H1 (cell line): ENCODE data around the gene ZCCHC3. TPM values are rescaled to one million over a fixed set of nuclear protein-coding genes. Genes with fewer than 3 reads are reported as not detected.

ENCODE experiments used
- CTCF ChIA-PET: fragments of 300-600 bp; sonication (Branson Sonifier 250); formaldehyde crosslinking; loops from one replicate; lab custom pipeline; 2021; ENCODE audit not compliant: partially characterized antibody; lab: Charles Lee
- POLR2A ChIA-PET: fragments of 300-600 bp; sonication (Branson Sonifier 250); formaldehyde crosslinking; loops from one replicate; lab custom pipeline; 2021; ENCODE audit warnings: inconsistent platforms; ENCODE audit not compliant: partially characterized antibody; lab: Charles Lee
- DNase-seq, 2 experiments: peaks; one replicate each; pipeline versions ENCODE4 v3.0.0 to v3.0.0-alpha.2; 2010 to 2022; ENCODE audit warnings: low spot score in 2 of 2, low read depth in 1 of 2, mixed read lengths in 1 of 2
- FAIRE-seq: peaks from 2 replicates; lab custom pipeline; 2011; peaks lifted over from hg19 to GRCh38; lab: Jason Lieb, UNC
- H2AFZ ChIP-seq: 2 replicates; pipeline ENCODE4 v1.8.1; 2012; ENCODE audit warnings: low read length, inconsistent platforms
- H2AK5ac ChIP-seq: 2 replicates; pipeline ENCODE4 v1.6.1; 2013; ENCODE audit warnings: low read depth, low read length
- H2BK120ac ChIP-seq: replicated peaks from 2 replicates; pipeline ENCODE3; 2013; ENCODE audit warnings: low read depth, low read length, inconsistent platforms
- H2BK12ac ChIP-seq: 2 replicates; pipeline ENCODE4 v1.6.1; 2013; ENCODE audit warnings: low read depth, low read length
- H2BK15ac ChIP-seq: 2 replicates; pipeline ENCODE4 v1.6.1; 2013; ENCODE audit warnings: low read length
- H2BK20ac ChIP-seq: 2 replicates; pipeline ENCODE4 v1.6.1; 2013; ENCODE audit warnings: low read length
- H2BK5ac ChIP-seq: 2 replicates; pipeline ENCODE4 v1.6.1; 2013; ENCODE audit warnings: low read depth, low read length
- H3K14ac ChIP-seq: 2 replicates; pipeline ENCODE4 v1.6.1; 2013; ENCODE audit warnings: inconsistent platforms; ENCODE audit not compliant: insufficient read length
- H3K18ac ChIP-seq: 2 replicates; pipeline ENCODE4 v1.6.1; 2013; ENCODE audit warnings: low read length; ENCODE audit errors: extremely low read depth
- H3K23ac ChIP-seq: 2 replicates; pipeline ENCODE4 v1.6.1; 2013; ENCODE audit warnings: inconsistent platforms; ENCODE audit not compliant: insufficient read length
- H3K23me2 ChIP-seq: 2 replicates; pipeline ENCODE4 v1.6.1; 2013; ENCODE audit warnings: low read depth, low read length
- H3K27ac ChIP-seq: 2 replicates; pipeline ENCODE4 v1.6.1; 2011; ENCODE audit warnings: low read depth, low read length, inconsistent platforms
- H3K27me3 ChIP-seq, 4 experiments: replicated peaks in 1 of 4; 1 replicate in 1 of 4; 2 replicates in 3 of 4; pipeline versions ENCODE4 v1.6.1 to v1.8.1; 2011 to 2013; ENCODE audit warnings: low read length in 3 of 4, mild to moderate bottlenecking in 3 of 4, inconsistent platforms in 2 of 4, mixed read lengths in 2 of 4, moderate library complexity in 1 of 4; ENCODE audit not compliant: control insufficient read depth in 3 of 4, insufficient read depth in 3 of 4; ENCODE audit errors: extremely low read depth in 1 of 4
- H3K36me3 ChIP-seq, 4 experiments: 2 replicates each; pipeline versions ENCODE4 v1.6.1 to v1.8.1; 2011 to 2013; ENCODE audit warnings: mild to moderate bottlenecking in 4 of 4, low read length in 3 of 4, moderate library complexity in 2 of 4, control low read depth in 1 of 4, inconsistent platforms in 1 of 4; ENCODE audit not compliant: insufficient read depth in 4 of 4, control insufficient read depth in 2 of 4
- H3K4ac ChIP-seq: replicated peaks from 2 replicates; pipeline ENCODE3; 2013; ENCODE audit warnings: low read length, low read depth, mixed read lengths, inconsistent platforms; ENCODE audit not compliant: insufficient read length
- H3K4me1 ChIP-seq, 4 experiments: replicated peaks in 1 of 4; 1 replicate in 1 of 4; 2 replicates in 3 of 4; pipeline versions ENCODE4 v1.6.1 to v1.8.1; 2011 to 2013; ENCODE audit warnings: low read length in 3 of 4, inconsistent platforms in 2 of 4, mixed read lengths in 1 of 4; ENCODE audit not compliant: insufficient read depth in 4 of 4, control insufficient read depth in 3 of 4
- H3K4me2 ChIP-seq, 2 experiments: 2 replicates each; pipeline versions ENCODE4 v1.6.1 to v1.8.1; 2011 to 2013; ENCODE audit warnings: low read depth in 2 of 2, low read length in 2 of 2, control low read depth in 1 of 2, inconsistent platforms in 1 of 2, mild to moderate bottlenecking in 1 of 2; ENCODE audit not compliant: insufficient read depth in 1 of 2
- H3K4me3 ChIP-seq, 4 experiments: fragments of 200-600, 300-600 bp in 1 of 4; sonication (generic), shearing (Covaris generic), sonication (Bioruptor Twin) in 1 of 4; 2 replicates each; pipeline versions ENCODE4 v1.5.1 to v1.8.1; 2011 to 2016; ENCODE audit warnings: low read length in 4 of 4, low read depth in 3 of 4, control low read depth in 2 of 4, inconsistent platforms in 2 of 4, mild to moderate bottlenecking in 2 of 4, mixed read lengths in 1 of 4, moderate library complexity in 1 of 4; ENCODE audit not compliant: insufficient read depth in 2 of 4; ENCODE audit errors: extremely low read depth in 1 of 4
- H3K56ac ChIP-seq: replicated peaks from 2 replicates; pipeline ENCODE3; 2013; ENCODE audit warnings: low read depth, mild to moderate bottlenecking, mixed read lengths, low read length, inconsistent platforms; ENCODE audit not compliant: insufficient read length
- H3K79me1 ChIP-seq: 2 replicates; pipeline ENCODE4 v1.6.1; 2013; ENCODE audit warnings: low read depth, low read length, control low read depth
- H3K79me2 ChIP-seq, 2 experiments: 2 replicates each; pipeline versions ENCODE4 v1.6.1 to v1.8.1; 2012 to 2013; ENCODE audit warnings: low read length in 2 of 2, mild to moderate bottlenecking in 2 of 2, inconsistent platforms in 1 of 2; ENCODE audit not compliant: insufficient read depth in 2 of 2, control insufficient read depth in 1 of 2
- H3K9ac ChIP-seq, 4 experiments: replicated peaks in 1 of 4; 1 replicate in 1 of 4; 2 replicates in 3 of 4; pipeline versions ENCODE4 v1.6.1 to v1.8.1; 2011 to 2013; ENCODE audit warnings: low read depth in 3 of 4, low read length in 3 of 4, control low read depth in 2 of 4, mild to moderate bottlenecking in 2 of 4, moderate library complexity in 2 of 4, inconsistent platforms in 1 of 4; ENCODE audit errors: extremely low read depth in 1 of 4
- H3K9me3 ChIP-seq, 2 experiments: 2 replicates each; pipeline versions ENCODE4 v1.6.1 to v1.8.1; 2012 to 2013; ENCODE audit warnings: mild to moderate bottlenecking in 2 of 2, moderate library complexity in 2 of 2, control low read depth in 1 of 2, inconsistent platforms in 1 of 2, low read depth in 1 of 2, low read length in 1 of 2, mixed read lengths in 1 of 2; ENCODE audit not compliant: insufficient read depth in 2 of 2
- H4K20me1 ChIP-seq, 2 experiments: replicated peaks in 1 of 2; 2 replicates each; pipeline versions ENCODE3 to v1.8.1; 2011 to 2013; ENCODE audit warnings: inconsistent platforms in 2 of 2, low read length in 2 of 2, mild to moderate bottlenecking in 1 of 2; ENCODE audit not compliant: insufficient read depth in 2 of 2, control insufficient read depth in 1 of 2
- H4K5ac ChIP-seq: 2 replicates; pipeline ENCODE4 v1.6.1; 2013; ENCODE audit warnings: low read length, low read depth, mixed read lengths, inconsistent platforms; ENCODE audit not compliant: insufficient read length
- H4K8ac ChIP-seq: 2 replicates; pipeline ENCODE4 v1.8.0; 2013; ENCODE audit warnings: mild to moderate bottlenecking, moderate library complexity, low read length, inconsistent platforms; ENCODE audit not compliant: insufficient read depth; ENCODE audit errors: extremely low read depth
- H4K91ac ChIP-seq: replicated peaks from 2 replicates; pipeline ENCODE3; 2013; ENCODE audit warnings: low read length, mixed read lengths, inconsistent platforms; ENCODE audit not compliant: insufficient read length
- BRCA1 ChIP-seq: IDR thresholded peaks from 2 replicates; pipeline ENCODE4 v1.6.1; 2012; ENCODE audit warnings: low read depth, low read length, improper control_type of control experiment
- CHD1 ChIP-seq: IDR thresholded peaks from 2 replicates; pipeline ENCODE4 v1.6.1; 2012; ENCODE audit warnings: low read depth, low read length, improper control_type of control experiment
- CTBP2 ChIP-seq: IDR thresholded peaks from 2 replicates; pipeline ENCODE4 v1.7.0; 2011; ENCODE audit warnings: borderline replicate concordance, mild to moderate bottlenecking, moderate library complexity, mixed read lengths, low read length; ENCODE audit not compliant: insufficient read depth, insufficient read length
- MAFK ChIP-seq: IDR thresholded peaks from 2 replicates; pipeline ENCODE4 v1.6.1; 2012; ENCODE audit warnings: low read depth, mild to moderate bottlenecking, improper control_type of control experiment, low read length
- PHF8 ChIP-seq: fragments of 200-600 bp; sonication (generic); conservative IDR thresholded peaks from 2 replicates; pipeline ENCODE4 v1.7.1; 2012; ENCODE audit warnings: low read depth, mild to moderate bottlenecking, inconsistent platforms, low read length, moderate library complexity
- ZNF274 ChIP-seq: IDR thresholded peaks from 2 replicates; pipeline ENCODE4 v1.7.0; 2012; ENCODE audit warnings: low read length, borderline replicate concordance; ENCODE audit errors: extremely low read depth
- polyA plus RNA-seq, 7 experiments: library from polyadenylated mRNA; depleted of rRNA in 3 of 7; stranded (reverse) in 5 of 7; unstranded in 2 of 7; fragments of >200 nt in 5 of 7; fragments of 200-250 nt in 2 of 7; gene quantifications; 1 replicate in 5 of 7; 2 replicates in 1 of 7; 4 replicates in 1 of 7; pipeline versions ENCODE4 v1.2.1 to v1.2.3, GENCODE V29; 2011 to 2013; ENCODE audit warnings: missing spikeins in 2 of 7, mixed read lengths in 2 of 7
- total RNA-seq: library from RNA; stranded (reverse); fragmentation: NEBNext Ultra II Directional; extraction: Animal tissue kit (Norgen Biotek cat#: 25700); gene quantifications from 2 replicates; pipeline ENCODE4 v1.2.1, GENCODE V29; 2021
- TF ChIP-seq, protein P1 (sequence below): IDR thresholded peaks from 2 replicates; pipeline ENCODE4 v1.6.1; 2012; ENCODE audit warnings: inconsistent platforms

ZCCHC3 gene
- total and polyA plus RNA-seq, 2 of the 8 experiments (the other 6 are each of a cell fraction or from before 2014, with no cell fraction given), result 33.7 to 52.4 TPM

DNA sequence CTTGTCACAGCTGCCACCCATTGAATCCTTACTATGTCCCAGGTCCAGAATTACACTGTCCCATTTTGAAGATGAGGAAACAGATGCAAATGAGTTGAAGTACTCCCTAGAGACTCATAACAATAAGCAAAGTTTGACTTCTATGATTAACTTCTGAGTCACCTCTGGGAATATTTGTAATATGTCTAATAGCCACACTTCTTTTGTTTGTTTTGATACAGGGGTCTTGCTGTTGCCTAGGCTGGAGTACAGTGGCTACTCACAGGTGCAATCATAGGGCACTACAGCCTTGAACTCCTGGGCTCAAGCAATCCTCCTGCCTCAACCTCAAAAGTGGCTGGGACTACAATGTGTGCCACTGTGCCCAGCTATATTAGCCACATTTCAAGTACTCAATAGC is 16.6 kb downstream of the ZCCHC3 start:
- Histone ChIP-seq H3K4me1 (peaks cover 1 to 6% (median 2%) of the 10 kb centered on the region in 4 experiments; a peak in 6 of 7 replicates), H2BK20ac (no peak overlapping the region), H4K8ac (no peak overlapping the region), H3K14ac (no peak overlapping the region), H3K79me1 (no peaks in the 10 kb centered on the region), H2AK5ac (no peak overlapping the region), H2BK12ac (no peak overlapping the region), H3K23ac (no peak overlapping the region), H4K5ac (no peak overlapping the region), H3K9me3 (no peaks in the 10 kb centered on the region), H4K91ac (no peak overlapping the region), H3K23me2 (peaks cover 4% of the 10 kb centered on the region), H3K4ac (no peak overlapping the region), H4K20me1 (no peaks in the 10 kb centered on the region), H3K18ac (no peak overlapping the region), H2BK5ac (no peak overlapping the region), H3K27me3 (no peaks in the 10 kb centered on the region), H3K27ac (no peak overlapping the region), H3K4me3 (no peak overlapping the region), H3K36me3 (no peaks in the 10 kb centered on the region), H3K79me2 (no peaks in the 10 kb centered on the region), H2BK15ac (no peak overlapping the region), H2AFZ (no peak overlapping the region), H3K56ac (no peak overlapping the region), H2BK120ac (no peak overlapping the region), H3K9ac (no peak overlapping the region), H3K4me2 (no peak overlapping the region)
- ChIA-PET CTCF (interaction anchor here (2.4 kb wide), 1 partner anchor 18 kb away, joined by 7 read pairs; no protein-coding TSS in a partner anchor), POLR2A (interaction anchor here (2.0 kb wide), 1 partner anchor 11 kb away, joined by 10 read pairs; the partner anchor contains the start of gene SOX12)
- no peak for FAIRE-seq
- no peak for DNase-seq
- no peak for TF ChIP-seq ZNF274
- no peak for TF ChIP-seq BRCA1
- TF ChIP-seq PHF8, result no peak
- no peak for TF ChIP-seq CHD1
- TF ChIP-seq, protein P1, sequence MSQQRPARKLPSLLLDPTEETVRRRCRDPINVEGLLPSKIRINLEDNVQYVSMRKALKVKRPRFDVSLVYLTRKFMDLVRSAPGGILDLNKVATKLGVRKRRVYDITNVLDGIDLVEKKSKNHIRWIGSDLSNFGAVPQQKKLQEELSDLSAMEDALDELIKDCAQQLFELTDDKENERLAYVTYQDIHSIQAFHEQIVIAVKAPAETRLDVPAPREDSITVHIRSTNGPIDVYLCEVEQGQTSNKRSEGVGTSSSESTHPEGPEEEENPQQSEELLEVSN, result no peak
- TF ChIP-seq MAFK, result no peak
- no peak for TF ChIP-seq CTBP2
- TF ChIP-seq, all 59 proteins: peak for 0
